ENCODE data around the gene CFAP69. TPM values are rescaled to one million over a fixed set of nuclear protein-coding genes. Genes with fewer than 3 reads are reported as not detected.

CFAP69 gene
- total RNA-seq, 1 experiment from 2014 or later, result 4.1 TPM

- TF ChIP-seq CTCF (IDR thresholded peaks at IDR 0.05 in 2 of 3, conservative IDR thresholded peaks at IDR 0.05 in 1 of 3; ENCODE audit: borderline replicate concordance in 1 of 3, insufficient read depth in 1 of 3, low read depth in 2 of 3, low read length in 2 of 3), result no peak
- TF ChIP-seq ZNF274 (IDR thresholded peaks at IDR 0.05; ENCODE audit: low read depth, low read length), result no peak
- no peak for TF ChIP-seq ZBTB33 (IDR thresholded peaks at IDR 0.05; ENCODE audit: extremely low read depth, insufficient replicate concordance, low read length)
These were observed 5.8 kb downstream of the CFAP69 start (continued) for GRCh38 chr7:90250601-90251303.

GRCh38 chr7:90251304-90251635 is 6.3 kb downstream of the CFAP69 start:
- ATAC-seq, result no peak
- Histone ChIP-seq H3K9me2 (ENCODE audit: insufficient read depth) (no peaks in the 10 kb centered on the region), H3K27ac (ENCODE audit: low read depth, low read length) (no peak overlapping the region), H3K27me3 (ENCODE audit: insufficient read depth, low read length) (no peaks in the 10 kb centered on the region), H3K9ac (ENCODE audit: low read length) (no peak overlapping the region), H4K20me1 (ENCODE audit: insufficient read depth) (no peaks in the 10 kb centered on the region), H3K4me1 (ENCODE audit: control insufficient read depth in 1 of 2, insufficient read depth in 2 of 2, low read length in 2 of 2) (no peaks in the 10 kb centered on the region), H3K4me3 (replicated peaks in 1 of 2; ENCODE audit: low read depth in 1 of 2, low read length in 2 of 2) (no peak overlapping the region), H3K36me3 (ENCODE audit: control insufficient read depth in 1 of 2, insufficient read depth in 2 of 2, low read length in 2 of 2) (no peaks in the 10 kb centered on the region), H3K9me3 (ENCODE audit: control insufficient read depth in 1 of 2, insufficient read depth in 1 of 2, low read depth in 1 of 2, low read length in 2 of 2) (no peaks in the 10 kb centered on the region), H3K79me2 (ENCODE audit: insufficient read depth, low read length) (no peaks in the 10 kb centered on the region), H2AFZ (ENCODE audit: low read depth, low read length, poor library complexity, severe bottlenecking) (no peak overlapping the region), H3K4me2 (ENCODE audit: low read length) (no peak overlapping the region)
- BruUV-seq (replicated peaks), result no TSS peak
- ChIA-PET RAD21 (ENCODE audit: low non-redundant PET in 1 of 2, low total read pairs in 2 of 2, uncharacterized antibody in 2 of 2, unreplicated experiment in 2 of 2) (no interaction called here), CTCF (no interaction called here), POLR2A (interaction anchor here (1.5 kb wide), 1 partner anchor 73 kb away, joined by 3 read pairs; no protein-coding TSS in a partner anchor)
- intact Hi-C loops (cut with micrococcal nuclease), result no loop called here
- no peak for DNase-seq (ENCODE audit: low read depth, low spot score)
- TF ChIP-seq EGR1 (IDR thresholded peaks at IDR 0.05; ENCODE audit: low read depth) (no peak), SRF (IDR thresholded peaks at IDR 0.05; ENCODE audit: low read depth) (no peak), MAX (IDR thresholded peaks at IDR 0.05) (no peak), POLR2AphosphoS5 (IDR thresholded peaks at IDR 0.05; ENCODE audit: low read depth, low read length) (no peak), FOSL1 (IDR thresholded peaks at IDR 0.05; ENCODE audit: low read depth) (no peak), TCF7L2 (IDR thresholded peaks at IDR 0.05; ENCODE audit: borderline replicate concordance, extremely low read depth, insufficient read depth, insufficient read length) (no peak), ZFX (IDR thresholded peaks at IDR 0.05) (no peak), JUND (IDR thresholded peaks at IDR 0.05) (no peak), ZBTB33 (IDR thresholded peaks at IDR 0.05; ENCODE audit: extremely low read depth, insufficient replicate concordance, low read length) (no peak), CEBPB (IDR thresholded peaks at IDR 0.05; ENCODE audit: low read depth) (no peak), REST (IDR thresholded peaks at IDR 0.05; ENCODE audit: low read depth) (no peak), ZNF274 (IDR thresholded peaks at IDR 0.05; ENCODE audit: low read depth, low read length) (no peak), ELF1 (IDR thresholded peaks at IDR 0.05; ENCODE audit: borderline replicate concordance, low read depth) (no peak)
